Fibroblast of upper back skin (primary cell): ENCODE data around the gene RABGGTB.
"Not testable (repeated sequence)": the region's sequence is repeated elsewhere in the genome, so short reads cannot be mapped to it uniquely, and the experiment has no call there.

ENCODE experiments used
- DNase-seq: peaks from one replicate; pipeline ENCODE4 v3.0.0-alpha.2; 2013

Gene RABGGTB

GRCh38 chr1:75785983-75786853 is at the start of gene RABGGTB:
Gene RABGGTB (plus strand): TSS chr1:75786256. CDS start chr1:75786272, 16 bp downstream.
- peak; percentile 96 for DNase-seq

- DNase-seq = no peak
These were observed 43.9 kb upstream of the RABGGTB start for GRCh38 chr1:75742047-75742625.

- DNase-seq = no peak
These were observed 40.8 kb upstream of the RABGGTB start for GRCh38 chr1:75745276-75745675.

GRCh38 chr1:75757210-75757609 is 28.8 kb upstream of the RABGGTB start:
- not testable (repeated sequence) for DNase-seq

GRCh38 chr1:75758543-75758942 is 27.5 kb upstream of the RABGGTB start:
- DNase-seq = not testable (repeated sequence)

- DNase-seq = no peak
These were observed 21.9 kb upstream of the RABGGTB start for GRCh38 chr1:75764057-75764655.

- peak; percentile 88 for DNase-seq
These were observed 20.2 kb upstream of the RABGGTB start for GRCh38 chr1:75765697-75766355.

- peak; percentile 56 for DNase-seq
These were observed 18.0 kb upstream of the RABGGTB start for GRCh38 chr1:75768016-75768415.

GRCh38 chr1:75770761-75771160 is 15.3 kb upstream of the RABGGTB start:
- DNase-seq = no peak

- no peak for DNase-seq
These were observed 14.1 kb upstream of the RABGGTB start for GRCh38 chr1:75771978-75772377.

- DNase-seq = not testable (repeated sequence)
These were observed 8.2 kb upstream of the RABGGTB start for GRCh38 chr1:75777812-75778211.

GRCh38 chr1:75778694-75779093 is 7.4 kb upstream of the RABGGTB start:
- DNase-seq = not testable (repeated sequence)

GRCh38 chr1:75780183-75780582 is 5.9 kb upstream of the RABGGTB start:
- DNase-seq = not testable (repeated sequence)

GRCh38 chr1:75783920-75784319 is 2.1 kb upstream of the RABGGTB start:
- not testable (repeated sequence) for DNase-seq

GRCh38 chr1:75785320-75785982 is 605 bp upstream of the RABGGTB start:
- no peak for DNase-seq

- DNase-seq = no peak
These were observed 941 bp downstream of the RABGGTB start for GRCh38 chr1:75786901-75787493.

- no peak for DNase-seq
These were observed 1.5 kb downstream of the RABGGTB start for GRCh38 chr1:75787524-75787923.

- no peak for DNase-seq
These were observed 3.9 kb downstream of the RABGGTB start for GRCh38 chr1:75789988-75790387.

GRCh38 chr1:75791022-75791421 is 5.0 kb downstream of the RABGGTB start:
- no peak for DNase-seq

GRCh38 chr1:75792091-75792490 is 6.0 kb downstream of the RABGGTB start:
- DNase-seq = no peak

GRCh38 chr1:75794382-75794781 is 8.3 kb downstream of the RABGGTB start:
- DNase-seq = no peak

- DNase-seq = no peak
These were observed 9.7 kb downstream of the RABGGTB start for GRCh38 chr1:75795703-75796193.
